NCI-H1694 (cell line): ENCODE data around the gene FAM50B.
"Not testable (repeated sequence)": the region's sequence is repeated elsewhere in the genome, so short reads cannot be mapped to it uniquely, and the experiment has no call there.

Experiments
- DNase-seq: peaks from one replicate; lab custom pipeline; 2025; lab: John Stamatoyannopoulos, UW

Gene FAM50B

DNA sequence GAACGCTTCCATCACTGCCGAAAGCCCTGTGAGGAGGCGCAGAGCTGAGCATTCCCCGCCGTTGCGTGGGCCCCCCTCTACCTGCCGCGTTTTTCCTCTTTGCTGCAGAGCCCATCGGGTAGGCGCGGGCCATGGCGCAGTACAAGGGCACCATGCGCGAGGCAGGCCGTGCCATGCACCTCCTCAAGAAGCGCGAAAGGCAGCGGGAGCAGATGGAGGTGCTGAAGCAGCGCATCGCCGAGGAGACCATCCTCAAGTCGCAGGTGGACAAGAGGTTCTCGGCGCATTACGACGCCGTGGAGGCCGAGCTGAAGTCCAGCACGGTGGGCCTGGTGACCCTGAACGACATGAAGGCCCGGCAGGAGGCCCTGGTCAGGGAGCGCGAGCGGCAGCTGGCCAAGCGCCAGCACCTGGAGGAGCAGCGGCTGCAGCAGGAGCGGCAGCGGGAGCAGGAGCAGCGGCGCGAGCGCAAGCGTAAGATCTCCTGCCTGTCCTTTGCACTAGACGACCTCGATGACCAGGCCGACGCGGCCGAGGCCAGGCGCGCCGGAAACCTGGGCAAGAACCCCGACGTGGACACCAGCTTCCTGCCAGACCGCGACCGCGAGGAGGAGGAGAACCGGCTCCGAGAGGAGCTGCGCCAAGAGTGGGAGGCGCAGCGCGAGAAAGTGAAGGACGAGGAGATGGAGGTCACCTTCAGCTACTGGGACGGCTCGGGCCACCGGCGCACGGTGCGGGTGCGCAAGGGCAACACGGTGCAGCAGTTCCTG lies 693 bp downstream of the FAM50B start:
- DNase-seq = no peak

- no peak for DNase-seq
These were observed 1.5 kb downstream of the FAM50B start for GRCh38 chr6:3850451-3851203.

DNA sequence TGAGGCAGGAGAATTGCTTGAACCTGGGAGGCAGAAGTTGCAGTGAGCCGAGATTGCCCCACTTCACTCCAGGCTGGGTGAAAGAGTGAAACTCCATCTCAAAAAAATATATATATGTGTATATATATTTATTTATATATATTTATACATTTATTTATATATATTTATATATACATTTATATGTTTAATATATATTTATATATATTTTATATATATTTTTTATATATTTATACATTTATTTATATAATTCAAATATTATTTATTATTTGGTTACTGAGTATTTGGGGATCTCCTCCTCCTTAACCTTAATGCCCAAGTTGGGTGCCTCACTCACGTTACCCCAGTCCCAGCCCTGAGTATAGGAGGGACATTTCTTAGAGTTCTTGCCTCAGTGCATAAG lies 2.7 kb downstream of the FAM50B start:
- DNase-seq = no peak

- DNase-seq = no peak
These were observed 3.2 kb downstream of the FAM50B start for GRCh38 chr6:3852391-3852790.

DNA sequence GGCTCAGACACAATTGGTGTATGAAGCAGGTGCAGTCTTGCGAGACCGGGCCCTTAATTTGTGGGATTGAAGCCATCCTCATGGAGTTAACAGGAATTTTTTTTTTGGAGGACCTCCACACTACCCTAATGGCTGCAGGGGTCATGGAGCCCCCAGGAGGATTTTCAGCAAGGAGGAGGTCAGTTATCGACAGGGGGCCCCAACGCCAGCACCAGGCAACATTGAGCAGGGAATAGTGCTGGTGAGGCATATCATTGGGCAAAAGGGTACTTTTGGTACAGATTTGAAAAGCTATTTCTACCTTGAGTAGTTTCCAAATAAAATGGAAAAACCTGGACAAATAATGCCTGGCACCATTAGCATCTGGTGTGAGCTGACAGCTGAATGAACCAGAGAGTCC lies 6.7 kb downstream of the FAM50B start:
- no peak for DNase-seq

- DNase-seq = no peak
These were observed 7.4 kb downstream of the FAM50B start for GRCh38 chr6:3856576-3856975.

GRCh38 chr6:3857468-3858456 lies 8.6 kb downstream of the FAM50B start:
- no peak for DNase-seq

DNA sequence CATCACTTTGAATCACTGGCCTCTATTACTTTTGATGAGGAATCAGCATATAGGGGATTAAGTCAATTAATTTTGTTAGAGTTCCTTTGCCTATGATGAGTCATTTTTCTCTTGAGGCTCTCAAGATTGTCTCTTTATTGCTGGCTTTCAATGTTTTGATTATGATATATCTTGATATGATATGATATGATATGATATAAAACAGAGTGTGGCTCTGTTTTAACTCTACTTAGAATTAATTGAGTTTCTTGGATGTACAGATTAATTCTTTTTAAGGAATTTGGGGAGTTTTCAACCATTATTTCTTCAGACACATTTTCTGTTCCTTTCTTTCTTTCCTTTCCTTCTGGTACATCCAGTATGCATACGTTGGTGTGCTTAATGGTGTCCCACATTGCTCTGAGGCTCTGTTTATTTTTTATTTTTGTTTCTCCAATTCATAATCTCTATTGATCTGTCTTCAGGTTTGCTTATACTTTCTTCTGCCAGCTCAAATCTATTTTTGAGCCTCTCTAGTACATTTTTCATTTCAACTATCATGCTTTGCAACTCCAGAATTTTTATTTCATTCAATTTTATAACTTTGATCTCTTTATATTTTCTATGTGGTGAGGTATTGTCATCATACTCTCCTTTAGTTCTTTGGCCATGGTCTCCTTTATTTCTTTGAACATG lies 10.8 kb downstream of the FAM50B start:
- DNase-seq = no peak

DNA sequence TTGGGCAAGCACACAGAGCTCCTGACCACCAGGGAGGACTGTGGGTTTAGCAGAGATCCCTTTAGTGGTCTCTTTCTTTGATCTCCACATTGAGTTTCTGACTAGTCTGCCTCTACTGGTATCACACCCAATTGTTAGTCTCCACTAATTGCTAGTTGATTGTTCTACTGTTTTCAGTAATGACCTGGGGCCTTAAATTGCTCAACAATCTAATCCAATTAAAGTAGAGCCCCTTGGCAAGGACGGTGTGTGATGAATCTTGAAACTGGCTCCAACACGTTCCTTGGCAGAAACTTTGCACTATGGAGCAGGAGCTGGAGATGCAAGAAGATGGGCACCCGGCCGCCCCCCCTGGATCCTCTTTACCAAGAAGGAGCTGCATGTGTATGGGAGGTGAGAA lies 12.3 kb downstream of the FAM50B start:
- DNase-seq = no peak

- no peak for DNase-seq
These were observed 12.9 kb downstream of the FAM50B start for GRCh38 chr6:3862038-3862437.

- not testable (repeated sequence) for DNase-seq
These were observed 14.1 kb downstream of the FAM50B start for GRCh38 chr6:3863322-3863721.

DNA sequence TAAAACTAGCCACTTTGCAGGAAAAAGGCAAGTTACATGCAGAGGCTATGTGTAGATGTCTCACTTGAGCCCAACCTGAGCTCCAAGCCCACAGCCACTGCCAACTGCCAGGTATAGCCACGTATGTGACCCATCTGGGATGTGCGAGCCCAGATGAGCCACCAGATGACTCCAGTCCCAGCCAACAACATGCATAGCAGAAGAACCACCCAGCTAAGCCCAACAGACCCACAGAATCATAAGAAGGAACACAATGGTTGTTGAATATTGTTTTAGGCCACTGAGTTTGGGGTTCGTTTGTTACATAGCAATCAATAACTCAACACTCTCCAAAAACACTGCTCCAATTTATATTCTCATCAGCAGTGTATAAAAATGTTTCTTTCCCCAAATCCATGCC lies 16.3 kb downstream of the FAM50B start:
- DNase-seq = no peak

DNA sequence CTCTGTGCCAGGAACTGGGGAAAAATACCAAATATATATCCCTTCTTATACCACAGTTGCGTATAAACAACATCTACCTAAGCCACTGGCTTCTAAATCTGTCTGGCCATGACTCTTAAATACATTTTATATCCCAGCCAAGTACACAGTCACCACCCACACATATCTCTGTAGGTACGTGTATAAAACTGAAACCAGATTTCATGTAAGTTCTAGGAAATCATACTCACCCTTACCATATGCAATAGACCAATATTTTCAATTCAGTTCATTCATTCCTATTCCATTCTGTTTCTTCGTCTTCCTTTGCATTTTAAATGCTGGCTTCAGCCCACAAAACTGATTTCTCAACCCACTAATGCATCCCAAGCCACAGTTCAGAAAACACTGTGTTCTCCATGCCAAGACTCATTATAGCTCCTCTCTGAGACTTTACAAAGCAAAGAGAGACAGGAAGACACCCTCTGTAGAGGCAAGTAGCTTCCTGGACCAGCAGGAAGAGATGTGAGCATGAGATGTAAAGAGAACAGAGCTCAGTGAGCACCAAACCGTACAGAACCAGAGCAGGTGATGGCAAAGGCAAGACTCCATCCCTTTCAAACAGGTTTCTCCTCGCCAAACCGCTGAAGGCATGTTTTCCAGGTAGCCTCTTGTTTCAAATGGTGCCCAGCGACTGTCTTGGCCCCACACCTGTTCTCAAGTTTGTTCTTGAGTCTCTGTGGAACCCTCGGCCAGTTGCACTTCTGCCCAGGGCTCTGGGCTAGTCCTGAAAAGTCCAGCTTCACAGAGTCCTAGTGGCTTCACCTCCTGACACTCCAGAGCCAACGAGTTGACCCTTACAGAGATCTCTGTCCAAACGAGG lies 18.7 kb downstream of the FAM50B start:
- no peak for DNase-seq

GRCh38 chr6:3868544-3868943 lies 19.4 kb downstream of the FAM50B start:
- peak; percentile 48 for DNase-seq

- no peak for DNase-seq
These were observed 20.1 kb downstream of the FAM50B start for GRCh38 chr6:3869284-3869631.

DNA sequence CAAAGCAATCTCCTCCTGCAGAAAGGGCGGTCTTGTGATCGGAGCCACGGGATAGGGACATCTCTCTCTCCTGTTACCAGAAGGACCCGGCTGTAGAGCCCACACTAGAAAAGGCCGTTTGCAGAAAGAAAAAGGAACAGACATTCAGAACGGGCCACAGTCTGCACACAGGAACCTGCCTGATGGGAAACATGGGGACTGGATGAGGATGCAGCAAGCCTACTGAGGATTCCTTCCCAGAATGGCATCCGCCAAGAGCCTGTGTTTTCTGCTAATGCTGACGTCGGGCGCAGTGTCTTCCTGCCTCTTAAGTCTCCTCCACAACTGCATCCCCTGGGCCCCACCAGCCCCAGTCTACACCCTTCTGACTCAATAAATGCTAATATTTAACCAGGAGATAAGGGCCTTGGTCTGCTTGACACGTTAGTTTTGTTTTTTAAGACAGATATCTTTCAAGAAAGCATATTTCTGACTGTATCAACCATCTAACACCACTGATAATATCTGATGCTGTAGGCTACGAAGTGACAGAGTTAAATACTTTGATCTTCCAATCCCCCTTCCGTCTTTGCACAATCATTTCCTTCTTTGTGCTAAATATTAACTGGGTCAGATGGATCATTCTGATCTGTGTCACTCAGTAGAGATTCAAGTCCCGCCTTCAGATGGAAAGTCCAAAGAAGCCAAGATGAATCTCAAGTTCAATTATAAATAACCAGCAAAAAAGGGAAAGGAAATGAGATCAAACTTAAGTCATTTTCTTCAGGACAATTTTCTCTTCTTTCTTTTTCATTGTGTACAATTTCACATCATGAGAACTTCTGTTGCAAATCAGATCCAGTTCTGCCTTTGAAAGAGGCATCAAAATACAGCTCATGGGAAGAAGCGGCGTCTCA lies 20.7 kb downstream of the FAM50B start:
- no peak for DNase-seq

DNA sequence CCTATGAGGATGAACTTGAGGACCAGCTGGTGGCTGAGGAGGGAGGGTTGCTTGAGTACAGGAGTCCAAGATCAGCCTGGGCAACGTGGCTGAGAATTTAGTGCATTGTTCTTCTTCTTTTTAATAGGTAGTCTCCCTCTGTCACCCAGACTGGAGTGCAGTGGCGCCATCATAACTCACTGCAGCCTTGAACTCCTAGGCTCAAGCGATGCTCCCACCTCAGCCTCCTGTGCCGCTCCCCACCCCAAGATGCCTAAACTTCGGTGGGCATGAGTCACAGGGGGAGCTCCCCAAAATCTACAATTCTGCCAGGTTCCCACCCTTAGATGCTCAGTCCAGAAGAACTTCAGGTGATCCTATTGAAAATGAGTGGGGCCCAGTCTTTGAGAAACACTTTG lies 21.4 kb downstream of the FAM50B start:
- DNase-seq = no peak

DNA sequence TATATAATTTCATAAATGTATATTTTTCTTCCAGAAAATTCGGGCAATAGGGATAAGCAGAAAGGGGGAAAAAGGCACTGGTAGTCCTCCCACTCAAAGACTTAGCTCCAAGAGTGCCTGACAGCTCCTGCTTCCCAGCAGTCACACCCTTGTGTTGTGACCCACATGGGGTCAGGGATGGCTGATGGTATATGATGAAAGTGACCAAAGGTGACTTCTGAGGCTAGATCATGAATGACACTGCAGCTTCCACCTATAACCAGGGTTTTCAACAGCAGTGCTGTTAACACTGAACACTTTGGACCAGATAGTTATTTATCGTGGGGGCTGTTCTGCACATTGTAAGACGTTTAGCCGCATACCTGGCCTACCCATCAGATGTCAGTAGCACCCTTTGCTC lies 22.3 kb downstream of the FAM50B start:
- DNase-seq = no peak

DNA sequence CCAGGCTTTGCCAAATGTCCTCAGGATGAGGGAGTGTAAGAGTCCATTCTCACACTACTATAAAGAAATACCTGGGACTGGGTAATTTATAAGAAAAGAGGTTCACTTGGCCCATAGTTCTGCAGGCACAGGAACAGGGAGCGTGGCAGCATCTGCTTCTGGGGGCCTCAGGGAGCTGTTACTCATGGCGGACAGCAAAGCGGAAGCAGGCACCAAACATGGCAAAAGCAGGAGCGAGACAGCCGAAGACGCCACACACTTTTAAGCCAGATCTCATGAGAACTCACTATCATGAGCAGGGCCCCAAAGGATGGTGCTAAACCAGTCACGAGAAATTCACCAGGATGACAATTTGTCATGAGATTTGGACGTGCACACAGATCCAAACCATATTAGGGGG lies 22.8 kb downstream of the FAM50B start:
- no peak for DNase-seq

- DNase-seq = no peak
These were observed 23.2 kb downstream of the FAM50B start for GRCh38 chr6:3872370-3872854.
